SK-N-SH (cell line): ENCODE data around the gene CDCA3. TPM values are rescaled to one million over a fixed set of nuclear protein-coding genes. Genes with fewer than 3 reads are reported as not detected.

ENCODE experiments used
- CTCF ChIA-PET: fragments of 300-600, 350-600 bp; formaldehyde crosslinking; extraction: SDS; loops from one replicate; lab custom pipeline; 2021; lab: Yijun Ruan, JAX
- POLR2A ChIA-PET: fragments of 350-600 bp; sonication (Branson Sonifier 250); formaldehyde crosslinking; extraction: SDS; loops from one replicate; lab custom pipeline; 2020; ENCODE audit warnings: antibody characterized with exemption, inconsistent platforms; lab: Yijun Ruan, JAX
- DNase-seq: peaks from one replicate; pipeline ENCODE4 v3.0.0; 2012
- H2AFZ ChIP-seq: fragments of 200-600 bp; sonication (generic); 2 replicates; pipeline ENCODE4 v1.8.1; 2016; ENCODE audit warnings: antibody characterized with exemption, mild to moderate bottlenecking, low read depth
- H3F3A ChIP-seq: fragments of 200-600 bp; sonication (generic); replicated peaks from 2 replicates; pipeline ENCODE3; 2016; ENCODE audit warnings: antibody characterized with exemption, mild to moderate bottlenecking; ENCODE audit not compliant: insufficient read depth
- H3K27ac ChIP-seq, 2 experiments: fragments of 200-500 bp in 1 of 2; fragments of 200-600 bp in 1 of 2; sonication (Bioruptor generic) in 1 of 2; sonication (generic), shearing (Covaris generic) in 1 of 2; 2 replicates each; pipeline versions ENCODE4 v1.5.1 to v1.6.1; 2014 to 2016; ENCODE audit warnings: low read depth in 2 of 2, inconsistent platforms in 1 of 2, low read length in 1 of 2, mild to moderate bottlenecking in 1 of 2, mixed read lengths in 1 of 2
- H3K27me3 ChIP-seq: fragments of 200-600 bp; sonication (generic), shearing (Covaris generic); 2 replicates; pipeline ENCODE4 v1.6.1; 2016; ENCODE audit warnings: mixed run types; ENCODE audit not compliant: insufficient read depth
- H3K36me3 ChIP-seq, 2 experiments: fragments of 200-500 bp in 1 of 2; fragments of 200-600 bp in 1 of 2; sonication (Bioruptor generic) in 1 of 2; sonication (generic) in 1 of 2; replicated peaks in 1 of 2; 2 replicates each; pipeline versions ENCODE3 to v1.5.1; 2014 to 2016; ENCODE audit warnings: low read length in 1 of 2, mild to moderate bottlenecking in 1 of 2; ENCODE audit not compliant: insufficient read depth in 2 of 2, control insufficient read depth in 1 of 2
- H3K4me1 ChIP-seq, 2 experiments: fragments of 200-500 bp in 1 of 2; fragments of 200-600 bp in 1 of 2; sonication (Bioruptor generic) in 1 of 2; sonication (generic), shearing (Covaris generic) in 1 of 2; 2 replicates each; pipeline versions ENCODE4 v1.5.1 to v1.6.1; 2014 to 2016; ENCODE audit warnings: low read depth in 1 of 2, low read length in 1 of 2, mixed run types in 1 of 2; ENCODE audit not compliant: insufficient read depth in 2 of 2, control insufficient read depth in 1 of 2
- H3K4me2 ChIP-seq: fragments of 200-600 bp; sonication (generic), shearing (Covaris generic); 2 replicates; pipeline ENCODE4 v1.6.1; 2017; ENCODE audit warnings: mixed run types
- H3K4me3 ChIP-seq, 2 experiments: fragments of 200-500 bp in 1 of 2; fragments of 200-600 bp in 1 of 2; sonication (Bioruptor generic) in 1 of 2; sonication (generic), shearing (Covaris generic) in 1 of 2; 2 replicates each; pipeline versions ENCODE4 v1.5.1 to v1.8.1; 2014 to 2016; ENCODE audit warnings: low read depth in 2 of 2, inconsistent platforms in 1 of 2, low read length in 1 of 2, mild to moderate bottlenecking in 1 of 2, mixed read lengths in 1 of 2, moderate library complexity in 1 of 2
- H3K79me2 ChIP-seq: fragments of 200-600 bp; sonication (generic); 2 replicates; pipeline ENCODE4 v1.8.1; 2017; ENCODE audit warnings: mild to moderate bottlenecking; ENCODE audit not compliant: insufficient read depth
- H3K9ac ChIP-seq: fragments of 200-600 bp; sonication (generic); 2 replicates; pipeline ENCODE4 v1.6.1; 2017; ENCODE audit warnings: mixed run types
- H3K9me2 ChIP-seq: fragments of 200-600 bp; sonication (generic); 2 replicates; pipeline ENCODE4 v1.6.1; 2017; ENCODE audit warnings: mixed run types
- H3K9me3 ChIP-seq: fragments of 200-600 bp; sonication (generic); 2 replicates; pipeline ENCODE4 v1.6.1; 2017; ENCODE audit warnings: mixed run types, mild to moderate bottlenecking, moderate library complexity
- H4K20me1 ChIP-seq: fragments of 200-600 bp; sonication (generic); 2 replicates; pipeline ENCODE4 v1.6.1; 2017; ENCODE audit warnings: mild to moderate bottlenecking, mixed run types; ENCODE audit not compliant: insufficient read depth
- EP300 ChIP-seq, 2 experiments: IDR thresholded peaks; 2 replicates each; pipeline versions ENCODE4 v1.4.0 to v1.6.1; 2012; ENCODE audit warnings: borderline replicate concordance in 1 of 2, low read depth in 1 of 2, low read length in 1 of 2
- EZH2phosphoT487 ChIP-seq: fragments of 200-600 bp; sonication (generic); IDR thresholded peaks from 2 replicates; pipeline ENCODE4 v1.6.1; 2017; ENCODE audit warnings: low read depth, mixed run types, mild to moderate bottlenecking, antibody characterized with exemption, moderate library complexity, borderline replicate concordance
- GATA2 ChIP-seq: sonication (generic); formaldehyde crosslinking; IDR thresholded peaks from 2 replicates; pipeline ENCODE4 v1.5.0; 2020; ENCODE audit warnings: mild to moderate bottlenecking, missing genetic modification reagents
- MXI1 ChIP-seq: IDR thresholded peaks from 2 replicates; pipeline ENCODE4 v1.6.1; 2012; ENCODE audit warnings: mild to moderate bottlenecking, low read depth, low read length, improper control_type of control experiment
- NFIC ChIP-seq: IDR thresholded peaks from 2 replicates; pipeline ENCODE4 v1.4.0; 2012; ENCODE audit warnings: borderline replicate concordance
- RAD21 ChIP-seq: IDR thresholded peaks from 2 replicates; pipeline ENCODE4 v1.6.1; 2012; ENCODE audit warnings: mild to moderate bottlenecking, low read length
- SIN3A ChIP-seq: IDR thresholded peaks from 2 replicates; pipeline ENCODE4 v1.6.1; 2012; ENCODE audit warnings: low read depth, mild to moderate bottlenecking, low read length, moderate library complexity, borderline replicate concordance
- SMC3 ChIP-seq: IDR thresholded peaks from 2 replicates; pipeline ENCODE4 v1.6.1; 2012; ENCODE audit warnings: low read depth, low read length, improper control_type of control experiment
- YY1 ChIP-seq: IDR thresholded peaks from 2 replicates; pipeline ENCODE4 v1.4.0; 2012; ENCODE audit warnings: low read depth, mild to moderate bottlenecking
- WGBS: methylation state at CpG from one replicate; pipeline ENCODE4 v1.1.6; 2017; ENCODE audit warnings: low lambda C conversion rate; 5-methylcytosine and 5-hydroxymethylcytosine counted together
- polyA plus RNA-seq, 3 experiments: library from polyadenylated mRNA; depleted of rRNA; stranded (reverse); fragments of >200 nt; gene quantifications; 2 replicates each; pipeline ENCODE4 v1.2.3, GENCODE V29; 2012
- TF ChIP-seq, protein P1 (sequence below): IDR thresholded peaks from 2 replicates; pipeline ENCODE4 v1.4.0; 2012; ENCODE audit warnings: low read depth, borderline replicate concordance
- TF ChIP-seq, protein P2 (sequence below): fragments of 200-600 bp; sonication (generic); IDR thresholded peaks from 2 replicates; pipeline ENCODE4 v1.6.1; 2017; ENCODE audit warnings: antibody characterized with exemption, mild to moderate bottlenecking, moderate library complexity
- TF ChIP-seq, protein P3 (sequence below): fragments of 150-350 bp; IDR thresholded peaks from 2 replicates; pipeline ENCODE4 v1.6.1; 2017; ENCODE audit warnings: antibody characterized with exemption, low read length, low read depth, borderline replicate concordance
- TF ChIP-seq, protein P4 (sequence below): fragments of 150-350 bp; IDR thresholded peaks from 2 replicates; pipeline ENCODE4 v1.6.1; 2016; ENCODE audit warnings: mild to moderate bottlenecking, low read depth, low read length

Gene CDCA3
- polyA plus RNA-seq, 1 of the 3 experiments (the other 2 are of a cell fraction) = 33.0 TPM

DNA sequence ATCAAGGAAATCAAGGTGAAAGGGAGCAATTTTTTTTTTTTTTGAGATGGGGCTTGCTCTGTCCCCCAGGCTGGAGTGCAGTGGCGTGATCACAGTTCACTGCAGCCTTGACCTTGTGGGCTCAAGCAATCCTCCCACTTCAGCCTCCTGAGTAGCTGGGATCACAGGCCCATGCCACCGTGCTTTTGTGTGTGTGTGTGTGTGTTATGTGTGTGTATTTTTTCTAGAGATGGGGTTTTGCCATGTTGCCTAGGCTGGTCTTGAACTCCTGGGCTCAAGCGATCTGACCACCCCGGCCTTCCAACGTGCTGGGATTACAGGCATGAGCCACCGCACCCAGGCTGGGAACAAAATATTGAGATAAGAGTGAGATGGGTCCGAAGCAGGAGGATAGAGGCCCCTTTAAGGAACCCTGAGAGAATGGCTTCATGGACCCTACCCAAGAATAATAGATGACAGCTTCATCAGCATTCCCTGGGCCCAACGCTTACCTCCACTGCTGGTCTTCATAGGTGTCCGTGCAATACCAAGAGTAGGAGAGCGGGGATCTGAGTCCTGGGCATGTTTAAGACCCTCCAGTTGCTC, 1.0 kb downstream of the CDCA3 start:
- H3K9me3 ChIP-seq = no peaks in the 10 kb centered on the region
- H2AFZ ChIP-seq = no peak overlapping the region
- peaks cover 7 to 17% of the 10 kb centered on the region in 2 experiments for H3K4me1 ChIP-seq
- H3K4me3 ChIP-seq = peak overlapping the region; percentile 70 to 76; a peak in 3 of 4 replicates
- DNase-seq = no peak
- H3K9me2 ChIP-seq = no peaks in the 10 kb centered on the region
- 58% methylated on average over 9 of the region's 10 CpGs for WGBS
- peak overlapping the region; percentile 77 for H3K4me2 ChIP-seq
- no peak overlapping the region for H3K27ac ChIP-seq
- peaks cover 22% of the 10 kb centered on the region for H3F3A ChIP-seq
- H3K79me2 ChIP-seq = peaks cover 61% of the 10 kb centered on the region
- TF ChIP-seq, protein P1, sequence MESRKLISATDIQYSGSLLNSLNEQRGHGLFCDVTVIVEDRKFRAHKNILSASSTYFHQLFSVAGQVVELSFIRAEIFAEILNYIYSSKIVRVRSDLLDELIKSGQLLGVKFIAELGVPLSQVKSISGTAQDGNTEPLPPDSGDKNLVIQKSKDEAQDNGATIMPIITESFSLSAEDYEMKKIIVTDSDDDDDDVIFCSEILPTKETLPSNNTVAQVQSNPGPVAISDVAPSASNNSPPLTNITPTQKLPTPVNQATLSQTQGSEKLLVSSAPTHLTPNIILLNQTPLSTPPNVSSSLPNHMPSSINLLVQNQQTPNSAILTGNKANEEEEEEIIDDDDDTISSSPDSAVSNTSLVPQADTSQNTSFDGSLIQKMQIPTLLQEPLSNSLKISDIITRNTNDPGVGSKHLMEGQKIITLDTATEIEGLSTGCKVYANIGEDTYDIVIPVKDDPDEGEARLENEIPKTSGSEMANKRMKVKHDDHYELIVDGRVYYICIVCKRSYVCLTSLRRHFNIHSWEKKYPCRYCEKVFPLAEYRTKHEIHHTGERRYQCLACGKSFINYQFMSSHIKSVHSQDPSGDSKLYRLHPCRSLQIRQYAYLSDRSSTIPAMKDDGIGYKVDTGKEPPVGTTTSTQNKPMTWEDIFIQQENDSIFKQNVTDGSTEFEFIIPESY = no peak
- TF ChIP-seq, protein P2, sequence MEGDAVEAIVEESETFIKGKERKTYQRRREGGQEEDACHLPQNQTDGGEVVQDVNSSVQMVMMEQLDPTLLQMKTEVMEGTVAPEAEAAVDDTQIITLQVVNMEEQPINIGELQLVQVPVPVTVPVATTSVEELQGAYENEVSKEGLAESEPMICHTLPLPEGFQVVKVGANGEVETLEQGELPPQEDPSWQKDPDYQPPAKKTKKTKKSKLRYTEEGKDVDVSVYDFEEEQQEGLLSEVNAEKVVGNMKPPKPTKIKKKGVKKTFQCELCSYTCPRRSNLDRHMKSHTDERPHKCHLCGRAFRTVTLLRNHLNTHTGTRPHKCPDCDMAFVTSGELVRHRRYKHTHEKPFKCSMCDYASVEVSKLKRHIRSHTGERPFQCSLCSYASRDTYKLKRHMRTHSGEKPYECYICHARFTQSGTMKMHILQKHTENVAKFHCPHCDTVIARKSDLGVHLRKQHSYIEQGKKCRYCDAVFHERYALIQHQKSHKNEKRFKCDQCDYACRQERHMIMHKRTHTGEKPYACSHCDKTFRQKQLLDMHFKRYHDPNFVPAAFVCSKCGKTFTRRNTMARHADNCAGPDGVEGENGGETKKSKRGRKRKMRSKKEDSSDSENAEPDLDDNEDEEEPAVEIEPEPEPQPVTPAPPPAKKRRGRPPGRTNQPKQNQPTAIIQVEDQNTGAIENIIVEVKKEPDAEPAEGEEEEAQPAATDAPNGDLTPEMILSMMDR = no peak
- TF ChIP-seq, protein P3, sequence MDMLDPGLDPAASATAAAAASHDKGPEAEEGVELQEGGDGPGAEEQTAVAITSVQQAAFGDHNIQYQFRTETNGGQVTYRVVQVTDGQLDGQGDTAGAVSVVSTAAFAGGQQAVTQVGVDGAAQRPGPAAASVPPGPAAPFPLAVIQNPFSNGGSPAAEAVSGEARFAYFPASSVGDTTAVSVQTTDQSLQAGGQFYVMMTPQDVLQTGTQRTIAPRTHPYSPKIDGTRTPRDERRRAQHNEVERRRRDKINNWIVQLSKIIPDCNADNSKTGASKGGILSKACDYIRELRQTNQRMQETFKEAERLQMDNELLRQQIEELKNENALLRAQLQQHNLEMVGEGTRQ = no peak
- TF ChIP-seq MXI1 (no peak), SMC3 (no peak), GATA2 (CRISPR knock-in tag) (no peak), RAD21 (no peak), SIN3A (no peak), YY1 (no peak), NFIC (no peak), EP300 (IDR thresholded peaks at IDR 0.05; ENCODE audit: borderline replicate concordance in 1 of 2, low read depth in 1 of 2, low read length in 1 of 2) (no peak), EZH2phosphoT487 (no peak)
- TF ChIP-seq, protein P4, sequence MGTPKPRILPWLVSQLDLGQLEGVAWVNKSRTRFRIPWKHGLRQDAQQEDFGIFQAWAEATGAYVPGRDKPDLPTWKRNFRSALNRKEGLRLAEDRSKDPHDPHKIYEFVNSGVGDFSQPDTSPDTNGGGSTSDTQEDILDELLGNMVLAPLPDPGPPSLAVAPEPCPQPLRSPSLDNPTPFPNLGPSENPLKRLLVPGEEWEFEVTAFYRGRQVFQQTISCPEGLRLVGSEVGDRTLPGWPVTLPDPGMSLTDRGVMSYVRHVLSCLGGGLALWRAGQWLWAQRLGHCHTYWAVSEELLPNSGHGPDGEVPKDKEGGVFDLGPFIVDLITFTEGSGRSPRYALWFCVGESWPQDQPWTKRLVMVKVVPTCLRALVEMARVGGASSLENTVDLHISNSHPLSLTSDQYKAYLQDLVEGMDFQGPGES = no peak
- TF ChIP-seq, all 33 proteins: peak for 0
- Histone ChIP-seq H3K27me3 (no peaks in the 10 kb centered on the region), H3K9ac (peak overlapping the region; percentile 59; the same call in 1 of the 2 replicates), H4K20me1 (no peaks in the 10 kb centered on the region; the same call in 1 of the 2 replicates), H3K36me3 (peaks cover 26 to 37% of the 10 kb centered on the region in 2 experiments)
- ChIA-PET POLR2A (no interaction called here), CTCF (interaction anchor here (0.9 to 19.4 kb wide), 6 partner anchors 8 to 287 kb away, joined by 3 to 225 read pairs (median 12); partner anchors contain the start of genes MLF2, P3H3, SPSB2 and TPI1)
